Astrocyte of the spinal cord (primary cell): Measurements from ENCODE around the gene DFFB.
"Not testable (repeated sequence)": the region's sequence is repeated elsewhere in the genome, so short reads cannot be mapped to it uniquely, and the experiment has no call there.

Source experiments
- DNase-seq: peaks from one replicate; pipeline ENCODE4 v3.0.0; 2011; ENCODE audit warnings: low read depth, low spot score
- H3K4me3 ChIP-seq: 2 replicates; pipeline ENCODE4 v1.5.1; 2011; ENCODE audit warnings: low read depth, mild to moderate bottlenecking, low read length, moderate library complexity
- in situ Hi-C: cut with HindIII; loops from 2 replicates; pipeline ENCODE4 v1.10.0; 2017; ENCODE audit warnings: low sequenced_read_pairs
- TF ChIP-seq, protein P1 (sequence below): IDR thresholded peaks from 2 replicates; pipeline ENCODE4 v1.5.1; 2012; ENCODE audit warnings: low read depth, mild to moderate bottlenecking, low read length, inconsistent platforms

DFFB gene, protein sequence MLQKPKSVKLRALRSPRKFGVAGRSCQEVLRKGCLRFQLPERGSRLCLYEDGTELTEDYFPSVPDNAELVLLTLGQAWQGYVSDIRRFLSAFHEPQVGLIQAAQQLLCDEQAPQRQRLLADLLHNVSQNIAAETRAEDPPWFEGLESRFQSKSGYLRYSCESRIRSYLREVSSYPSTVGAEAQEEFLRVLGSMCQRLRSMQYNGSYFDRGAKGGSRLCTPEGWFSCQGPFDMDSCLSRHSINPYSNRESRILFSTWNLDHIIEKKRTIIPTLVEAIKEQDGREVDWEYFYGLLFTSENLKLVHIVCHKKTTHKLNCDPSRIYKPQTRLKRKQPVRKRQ

DNA sequence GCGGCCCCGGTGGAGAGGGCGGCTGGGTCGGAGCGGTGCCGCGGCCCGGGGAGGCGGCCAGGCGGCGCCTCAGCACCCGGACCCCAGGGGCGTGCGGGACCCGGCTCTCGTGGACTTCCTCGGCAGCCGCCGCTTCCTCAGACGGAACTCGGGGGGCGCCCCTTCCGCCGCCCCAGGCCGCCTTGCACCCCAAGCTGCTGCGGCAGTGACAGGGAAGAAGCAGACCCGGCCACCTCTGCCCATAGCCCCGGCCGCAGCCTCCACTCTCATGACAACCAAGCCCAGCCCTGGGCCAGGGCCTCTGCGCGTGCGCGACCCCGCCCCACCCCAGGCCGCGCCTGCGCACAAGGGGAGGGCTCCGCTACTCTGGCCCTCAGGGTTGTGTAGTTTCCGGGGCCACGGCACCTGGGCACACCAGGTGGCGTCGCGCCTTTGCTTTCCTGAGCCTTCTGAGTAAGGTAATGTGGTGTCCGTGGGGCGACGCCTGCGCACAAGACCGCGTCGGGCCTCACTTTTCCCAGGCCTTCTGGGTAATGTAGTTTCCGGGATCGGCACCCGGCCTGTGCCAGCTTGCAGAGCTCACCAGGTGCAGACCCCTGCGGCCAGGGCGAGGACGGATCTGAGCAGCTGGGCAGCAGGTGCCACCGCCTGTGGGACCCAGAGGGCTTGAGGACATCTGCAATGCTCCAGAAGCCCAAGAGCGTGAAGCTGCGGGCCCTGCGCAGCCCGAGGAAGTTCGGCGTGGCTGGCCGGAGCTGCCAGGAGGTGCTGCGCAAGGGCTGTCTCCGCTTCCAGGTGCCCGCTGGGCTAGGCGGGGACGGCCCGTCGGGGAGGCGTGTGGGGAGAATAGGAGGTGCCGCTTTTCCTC is at the start of gene DFFB, which contains the start of gene CEP104:
Gene DFFB (plus strand): TSS at position 554 of the 868 bp plus-strand sequence. CDS start 128 bp downstream, at position 682.
Gene CEP104 (minus strand): TSS at position 289 of the 868 bp plus-strand sequence. CDS start 4,804 bp downstream, outside the sequence.
- TF ChIP-seq, protein P1, sequence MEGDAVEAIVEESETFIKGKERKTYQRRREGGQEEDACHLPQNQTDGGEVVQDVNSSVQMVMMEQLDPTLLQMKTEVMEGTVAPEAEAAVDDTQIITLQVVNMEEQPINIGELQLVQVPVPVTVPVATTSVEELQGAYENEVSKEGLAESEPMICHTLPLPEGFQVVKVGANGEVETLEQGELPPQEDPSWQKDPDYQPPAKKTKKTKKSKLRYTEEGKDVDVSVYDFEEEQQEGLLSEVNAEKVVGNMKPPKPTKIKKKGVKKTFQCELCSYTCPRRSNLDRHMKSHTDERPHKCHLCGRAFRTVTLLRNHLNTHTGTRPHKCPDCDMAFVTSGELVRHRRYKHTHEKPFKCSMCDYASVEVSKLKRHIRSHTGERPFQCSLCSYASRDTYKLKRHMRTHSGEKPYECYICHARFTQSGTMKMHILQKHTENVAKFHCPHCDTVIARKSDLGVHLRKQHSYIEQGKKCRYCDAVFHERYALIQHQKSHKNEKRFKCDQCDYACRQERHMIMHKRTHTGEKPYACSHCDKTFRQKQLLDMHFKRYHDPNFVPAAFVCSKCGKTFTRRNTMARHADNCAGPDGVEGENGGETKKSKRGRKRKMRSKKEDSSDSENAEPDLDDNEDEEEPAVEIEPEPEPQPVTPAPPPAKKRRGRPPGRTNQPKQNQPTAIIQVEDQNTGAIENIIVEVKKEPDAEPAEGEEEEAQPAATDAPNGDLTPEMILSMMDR: no peak
- DNase-seq: peak; percentile 90
- in situ Hi-C loops: no loop called here
- peak within 1 kb of the TSS; percentile 86 for H3K4me3 ChIP-seq

DNA sequence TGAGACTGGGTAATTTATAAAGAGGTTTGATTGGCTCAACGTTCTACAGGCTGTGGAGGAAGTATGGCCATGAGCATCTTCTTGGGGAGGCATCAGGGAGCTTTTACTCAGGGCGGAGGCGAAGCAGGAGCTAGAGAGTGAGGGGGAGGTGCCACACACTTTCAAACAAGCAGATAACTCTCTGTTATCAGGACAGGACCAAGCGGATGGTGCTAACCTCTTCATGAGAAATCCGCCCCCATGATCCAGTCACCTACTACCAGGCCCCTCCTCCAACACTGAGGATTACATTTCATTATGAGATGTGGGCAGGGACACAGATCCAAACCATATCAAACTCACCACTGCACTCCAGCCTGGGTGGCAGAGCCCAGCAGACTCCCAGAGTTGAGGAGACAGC is 49.5 kb upstream of the DFFB start:
- H3K4me3 ChIP-seq: no peak overlapping the region
- in situ Hi-C loops: no loop called here
- TF ChIP-seq, protein P1: no peak
- no peak for DNase-seq

DNA sequence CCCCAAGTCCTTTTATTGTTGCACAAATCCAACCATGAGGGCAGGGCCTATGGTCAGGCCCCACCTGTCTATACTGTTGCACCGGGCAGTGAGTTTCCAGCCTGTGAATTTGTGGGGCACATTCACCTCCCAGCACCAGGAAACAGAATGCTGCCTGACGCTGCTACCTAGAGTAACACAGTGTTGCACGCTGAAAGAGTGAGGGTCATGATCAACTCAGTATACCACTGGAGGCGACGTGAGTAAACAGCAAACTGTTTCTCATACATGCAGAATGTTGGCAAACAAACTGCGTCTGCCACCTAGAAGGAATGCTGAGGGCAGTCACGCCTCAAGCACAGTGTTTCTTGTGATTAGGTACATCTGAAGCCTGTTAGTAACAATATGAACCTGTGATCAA is 47.6 kb upstream of the DFFB start:
- in situ Hi-C loops: no loop called here
- TF ChIP-seq, protein P1: no peak
- DNase-seq: no peak
- H3K4me3 ChIP-seq: no peak overlapping the region

DNA sequence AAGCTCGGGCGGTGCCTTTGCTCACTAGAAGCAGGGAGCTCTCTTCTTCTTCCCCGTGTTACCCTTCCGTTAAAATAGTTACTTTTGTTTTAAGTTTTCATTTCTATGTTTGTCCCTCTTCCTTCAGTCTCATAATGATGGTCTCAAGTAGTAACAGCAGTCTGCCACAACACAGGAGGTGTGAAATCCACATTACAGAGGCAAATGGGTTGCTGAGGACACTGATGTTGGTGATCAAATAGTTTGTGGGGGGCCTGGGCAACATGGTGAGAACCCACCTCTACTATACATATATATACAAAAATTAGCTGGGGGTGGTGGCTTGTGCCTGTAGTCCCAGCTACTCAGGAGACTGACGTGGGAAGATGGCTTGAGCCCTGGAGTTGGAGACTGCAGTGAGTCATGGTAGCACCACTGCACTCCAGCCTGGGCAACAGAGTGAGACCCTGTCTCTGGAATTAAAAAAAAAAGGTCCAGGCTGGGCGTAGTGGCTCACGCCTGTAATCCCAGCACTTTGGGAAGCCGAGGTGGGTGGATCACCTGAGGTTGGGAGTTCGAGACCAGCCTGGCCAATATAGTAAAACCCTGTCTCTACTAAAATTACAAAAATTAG is 47.0 kb upstream of the DFFB start:
- DNase-seq, H3K4me3 ChIP-seq, in situ Hi-C loops: not testable (repeated sequence)

DNA sequence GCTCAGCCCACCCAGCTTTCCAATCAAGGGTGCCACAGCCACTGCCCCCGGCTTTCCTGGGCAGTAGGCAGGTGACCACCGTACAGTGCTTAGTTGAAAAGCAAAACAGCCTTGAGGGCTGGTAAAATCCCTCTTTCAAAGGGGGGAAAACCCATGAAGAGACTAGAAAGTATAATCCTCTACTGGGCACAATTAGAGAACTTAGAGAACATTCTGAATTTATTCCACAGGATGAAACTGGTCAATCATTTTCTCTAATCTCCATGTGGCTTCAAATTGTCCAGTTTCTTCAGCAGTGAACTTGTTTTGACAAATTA is 45.7 kb upstream of the DFFB start:
- H3K4me3 ChIP-seq: no peak overlapping the region
- no peak for DNase-seq
- TF ChIP-seq, protein P1: no peak
- in situ Hi-C loops: no loop called here

DNA sequence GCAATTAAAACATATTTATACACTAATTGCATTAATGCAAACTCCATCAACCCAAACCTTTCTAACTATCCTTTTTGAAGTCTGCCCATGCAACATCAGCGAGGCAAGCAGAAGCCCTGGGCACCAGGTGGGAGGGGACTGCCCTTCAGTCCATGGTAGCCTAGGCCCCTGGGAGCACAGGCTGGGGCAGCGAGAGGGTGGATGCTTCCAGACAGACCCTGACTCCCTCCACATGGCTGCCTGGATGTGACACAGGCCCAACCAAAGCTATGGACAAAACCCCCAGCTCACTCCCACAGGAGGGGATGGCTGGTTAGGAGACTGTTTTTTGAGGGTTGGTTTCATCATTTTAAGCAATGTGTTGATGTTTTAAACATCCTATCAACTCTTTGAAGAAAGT is 43.2 kb upstream of the DFFB start:
- no peak overlapping the region for H3K4me3 ChIP-seq
- TF ChIP-seq, protein P1: no peak
- no peak for DNase-seq
- in situ Hi-C loops: no loop called here
